T47D (cell line): ENCODE results near the gene PNPLA3.
A peak's percentile ranks its signal among the peaks of the same experiment; 100 is the strongest.

Experiments used
- DNase-seq, 2 experiments: peaks; one replicate each; pipeline versions ENCODE4 v3.0.0 to v3.0.0-alpha.2; 2011 to 2012; ENCODE audit warnings: low read depth in 1 of 2, low spot score in 1 of 2
- JUND ChIP-seq: IDR thresholded peaks from 2 replicates; pipeline ENCODE4 v1.6.1; 2012; ENCODE audit warnings: low read depth
- in situ Hi-C: cut with HindIII; loops from 2 replicates; pipeline ENCODE4 v1.10.0; 2016; ENCODE audit warnings: low sequenced_read_pairs, low pct_unique_long_range_greater_than_20kb

PNPLA3 gene

GRCh38 chr22:43983808-43984207 is 60.2 kb downstream of the PNPLA3 start:
- in situ Hi-C loops: no loop called here
- TF ChIP-seq JUND: no peak
- DNase-seq: no peak

GRCh38 chr22:43985532-43985931 is 61.9 kb downstream of the PNPLA3 start:
- no peak for DNase-seq
- no peak for TF ChIP-seq JUND
- in situ Hi-C loops: no loop called here

- in situ Hi-C loops: no loop called here
- TF ChIP-seq JUND: no peak
- DNase-seq: no peak
Observed at GRCh38 chr22:43988116-43988820, 64.7 kb downstream of the PNPLA3 start.

- no peak for DNase-seq
- in situ Hi-C loops: no loop called here
Observed at GRCh38 chr22:43988960-43989359, 65.4 kb downstream of the PNPLA3 start.

GRCh38 chr22:43990044-43990443 is 66.4 kb downstream of the PNPLA3 start:
- TF ChIP-seq JUND: no peak
- in situ Hi-C loops: no loop called here
- no peak for DNase-seq

More at GRCh38 chr22:43988960-43989359, 65.4 kb downstream of the PNPLA3 start:
- TF ChIP-seq JUND: no peak

GRCh38 chr22:43991316-43992020 is 67.9 kb downstream of the PNPLA3 start:
- no peak for DNase-seq
- in situ Hi-C loops: no loop called here
- TF ChIP-seq JUND: no peak

GRCh38 chr22:43992331-43992821 is 68.8 kb downstream of the PNPLA3 start:
- in situ Hi-C loops: no loop called here
- DNase-seq: no peak
- TF ChIP-seq JUND: no peak

GRCh38 chr22:43993072-43993760 is 69.6 kb downstream of the PNPLA3 start:
- in situ Hi-C loops: no loop called here
- no peak for TF ChIP-seq JUND
- peak; percentile 31 to 53 for DNase-seq

GRCh38 chr22:43994006-43994405 is 70.4 kb downstream of the PNPLA3 start:
- in situ Hi-C loops: no loop called here
- no peak for DNase-seq
- no peak for TF ChIP-seq JUND

- no peak for DNase-seq
- no peak for TF ChIP-seq JUND
- in situ Hi-C loops: no loop called here
Observed at GRCh38 chr22:43994416-43994815, 70.8 kb downstream of the PNPLA3 start.

GRCh38 chr22:43995057-43995685 is 71.6 kb downstream of the PNPLA3 start:
- no peak for DNase-seq
- in situ Hi-C loops: no loop called here
- TF ChIP-seq JUND: no peak

- no peak for TF ChIP-seq JUND
- in situ Hi-C loops: no loop called here
Observed at GRCh38 chr22:43995798-43996169, 72.2 kb downstream of the PNPLA3 start.

More at GRCh38 chr22:43995798-43996169, 72.2 kb downstream of the PNPLA3 start:
- no peak for DNase-seq
